ENCODE data around the gene CFAP45. TPM values are rescaled to one million over a fixed set of nuclear protein-coding genes. Genes with fewer than 3 reads are reported as not detected.

CFAP45 gene
- total RNA-seq, 3 donors from 2014 or later (not counting 1 experiment from before 2014, with no cell fraction given) = 1.3 to 5.0 (median 1.6) TPM

GRCh38 chr1:159941591-159942560 is 41.9 kb upstream of the CFAP45 start:
- intact Hi-C loops (cut with micrococcal nuclease) = no loop called here

GRCh38 chr1:159941141-159941540 is 41.2 kb upstream of the CFAP45 start:
- H3K27ac ChIP-seq (ENCODE audit: low read length) = no peak overlapping the region
- Mint-ChIP-seq H3K36me3 (no peaks in the 10 kb centered on the region), H3K9me3 (no peaks in the 10 kb centered on the region), H3K4me1 (peaks cover 7 to 22% of the 10 kb centered on the region in 2 donors), H3K27ac (no peak overlapping the region), H3K27me3 (ENCODE audit: low read depth in 2 of 2) (peaks cover 36 to 40% of the 10 kb centered on the region in 2 donors), H3K4me3 (no peak overlapping the region)
- no peaks in the 10 kb centered on the region for H3K36me3 ChIP-seq (ENCODE audit: control insufficient read depth, insufficient read depth, low read length)
- H3K27me3 ChIP-seq (ENCODE audit: control insufficient read depth, insufficient read depth, low read length) = peaks cover 18% of the 10 kb centered on the region
- DNase-seq (no peak), ATAC-seq (no peak)
- H3K4me1 ChIP-seq (ENCODE audit: control insufficient read depth, insufficient read depth, low read length) = peaks cover 28% of the 10 kb centered on the region
- 79% methylated on average over 4 of the region's 5 CpGs for WGBS (ENCODE audit: insufficient coverage)
- no peaks in the 10 kb centered on the region for H3K9me3 ChIP-seq (ENCODE audit: control insufficient read depth, insufficient read depth, low read length)
- H3K4me3 ChIP-seq (ENCODE audit: low read length) = no peak overlapping the region
- intact Hi-C loops (cut with micrococcal nuclease) = no loop called here
- no peak for TF ChIP-seq CTCF (IDR thresholded peaks at IDR 0.05)

More at GRCh38 chr1:159941591-159942560, 41.9 kb upstream of the CFAP45 start:
- Mint-ChIP-seq H3K9me3 (no peaks in the 10 kb centered on the region), H3K4me1 (peaks cover 7 to 15% of the 10 kb centered on the region in 2 donors), H3K36me3 (no peaks in the 10 kb centered on the region), H3K4me3 (no peak overlapping the region), H3K27me3 (ENCODE audit: low read depth in 2 of 2) (peaks cover 36 to 40% of the 10 kb centered on the region in 2 donors), H3K27ac (no peak overlapping the region)
- ATAC-seq (no peak), DNase-seq (no peak)
- Histone ChIP-seq H3K4me1 (ENCODE audit: control insufficient read depth, insufficient read depth, low read length) (peaks cover 20% of the 10 kb centered on the region), H3K9me3 (ENCODE audit: control insufficient read depth, insufficient read depth, low read length) (no peaks in the 10 kb centered on the region), H3K4me3 (ENCODE audit: low read length) (no peak overlapping the region), H3K27me3 (ENCODE audit: control insufficient read depth, insufficient read depth, low read length) (peaks cover 18% of the 10 kb centered on the region), H3K27ac (ENCODE audit: low read length) (no peak overlapping the region), H3K36me3 (ENCODE audit: control insufficient read depth, insufficient read depth, low read length) (no peaks in the 10 kb centered on the region)
- WGBS (ENCODE audit: insufficient coverage) = 86% methylated on average over 15 of the region's 15 CpGs
- no peak for TF ChIP-seq CTCF (IDR thresholded peaks at IDR 0.05)

- no peak overlapping the region for H3K27ac ChIP-seq (ENCODE audit: low read length)
- no peaks in the 10 kb centered on the region for H3K9me3 Mint-ChIP-seq
- peaks cover 11% of the 10 kb centered on the region for H3K27me3 ChIP-seq (ENCODE audit: control insufficient read depth, insufficient read depth, low read length)
- H3K9me3 ChIP-seq (ENCODE audit: control insufficient read depth, insufficient read depth, low read length) = no peaks in the 10 kb centered on the region
- intact Hi-C loops (cut with micrococcal nuclease) = no loop called here
- DNase-seq = no peak
- no peak overlapping the region for H3K4me3 Mint-ChIP-seq
- H3K27ac Mint-ChIP-seq = no peak overlapping the region
- no peaks in the 10 kb centered on the region for H3K36me3 ChIP-seq (ENCODE audit: control insufficient read depth, insufficient read depth, low read length)
- H3K4me1 ChIP-seq (ENCODE audit: control insufficient read depth, insufficient read depth, low read length) = peaks cover 27% of the 10 kb centered on the region
- no peaks in the 10 kb centered on the region for H3K36me3 Mint-ChIP-seq
- H3K27me3 Mint-ChIP-seq (ENCODE audit: low read depth in 2 of 2) = peaks cover 36 to 40% of the 10 kb centered on the region in 2 donors
- no peak overlapping the region for H3K4me3 ChIP-seq (ENCODE audit: low read length)
- no peak for ATAC-seq
- TF ChIP-seq CTCF (IDR thresholded peaks at IDR 0.05) = no peak
- 92% methylated on average over 10 of the region's 11 CpGs for WGBS (ENCODE audit: insufficient coverage)
- H3K4me1 Mint-ChIP-seq = peaks cover 1 to 13% of the 10 kb centered on the region in 2 donors
These were observed 40.1 kb upstream of the CFAP45 start for GRCh38 chr1:159940006-159940620.
